ENCODE results near the gene SCARF1.

Gene SCARF1

GRCh38 chr17:1648963-1649843, 3.7 kb upstream of the SCARF1 start:
- no peak for TF ChIP-seq POU6F1 (CRISPR knock-in tag; IDR thresholded peaks at IDR 0.05; ENCODE audit: borderline replicate concordance, low read depth)
- TF ChIP-seq ZNF8 (CRISPR knock-in tag; IDR thresholded peaks at IDR 0.05): no peak
- no peak for TF ChIP-seq TSHZ2 (CRISPR knock-in tag; IDR thresholded peaks at IDR 0.05)
- no peak for TF ChIP-seq TOX (CRISPR knock-in tag; IDR thresholded peaks at IDR 0.05; ENCODE audit: borderline replicate concordance)
- no peak for TF ChIP-seq ZFP30 (CRISPR knock-in tag; IDR thresholded peaks at IDR 0.05)
- TF ChIP-seq PATZ1 (CRISPR knock-in tag; IDR thresholded peaks at IDR 0.05; ENCODE audit: borderline replicate concordance): no peak
- TF ChIP-seq PPARA (CRISPR knock-in tag; IDR thresholded peaks at IDR 0.05; ENCODE audit: borderline replicate concordance): no peak
- no peak for TF ChIP-seq CSDC2 (CRISPR knock-in tag; IDR thresholded peaks at IDR 0.05)
- no peak for TF ChIP-seq OSR1 (CRISPR knock-in tag; IDR thresholded peaks at IDR 0.05)
- no peak for TF ChIP-seq ESRRG (CRISPR knock-in tag; IDR thresholded peaks at IDR 0.05)
- TF ChIP-seq ARNTL (CRISPR knock-in tag; IDR thresholded peaks at IDR 0.05; ENCODE audit: borderline replicate concordance, low read depth): no peak
- TF ChIP-seq GLIS3 (CRISPR knock-in tag; IDR thresholded peaks at IDR 0.05): no peak
- no peak for TF ChIP-seq CSRNP3 (CRISPR knock-in tag; IDR thresholded peaks at IDR 0.05)
- no peak for TF ChIP-seq CREB5 (CRISPR knock-in tag; IDR thresholded peaks at IDR 0.05; ENCODE audit: low read depth)
- TF ChIP-seq ZNF565 (CRISPR knock-in tag; conservative IDR thresholded peaks at IDR 0.05; ENCODE audit: low read depth): no peak
- TF ChIP-seq ISL1 (CRISPR knock-in tag; IDR thresholded peaks at IDR 0.05): no peak
- no peak for TF ChIP-seq ZC3H10 (CRISPR knock-in tag; IDR thresholded peaks at IDR 0.05)
- no peak for TF ChIP-seq BACH2 (CRISPR knock-in tag; IDR thresholded peaks at IDR 0.05; ENCODE audit: borderline replicate concordance)
- ATAC-seq: peak; percentile 84

GRCh38 chr17:1648173-1648962, 2.8 kb upstream of the SCARF1 start:
- ATAC-seq: peak; percentile 73
- TF ChIP-seq TOX (CRISPR knock-in tag; IDR thresholded peaks at IDR 0.05; ENCODE audit: borderline replicate concordance) (no peak), ZFP30 (CRISPR knock-in tag; IDR thresholded peaks at IDR 0.05) (no peak), CSDC2 (CRISPR knock-in tag; IDR thresholded peaks at IDR 0.05) (no peak), ZC3H10 (CRISPR knock-in tag; IDR thresholded peaks at IDR 0.05) (no peak), OSR1 (CRISPR knock-in tag; IDR thresholded peaks at IDR 0.05) (no peak), TSHZ2 (CRISPR knock-in tag; IDR thresholded peaks at IDR 0.05) (no peak), SNAI2 (CRISPR knock-in tag; IDR thresholded peaks at IDR 0.05) (no peak), POU6F1 (CRISPR knock-in tag; IDR thresholded peaks at IDR 0.05; ENCODE audit: borderline replicate concordance, low read depth) (no peak), ZNF565 (CRISPR knock-in tag; conservative IDR thresholded peaks at IDR 0.05; ENCODE audit: low read depth) (no peak), CREB5 (CRISPR knock-in tag; IDR thresholded peaks at IDR 0.05; ENCODE audit: low read depth) (no peak)
